ENCODE data around the gene KCTD2.
"Not testable (repeated sequence)": the region's sequence is repeated elsewhere in the genome, so short reads cannot be mapped to it uniquely, and the experiment has no call there.

KCTD2 gene

DNA sequence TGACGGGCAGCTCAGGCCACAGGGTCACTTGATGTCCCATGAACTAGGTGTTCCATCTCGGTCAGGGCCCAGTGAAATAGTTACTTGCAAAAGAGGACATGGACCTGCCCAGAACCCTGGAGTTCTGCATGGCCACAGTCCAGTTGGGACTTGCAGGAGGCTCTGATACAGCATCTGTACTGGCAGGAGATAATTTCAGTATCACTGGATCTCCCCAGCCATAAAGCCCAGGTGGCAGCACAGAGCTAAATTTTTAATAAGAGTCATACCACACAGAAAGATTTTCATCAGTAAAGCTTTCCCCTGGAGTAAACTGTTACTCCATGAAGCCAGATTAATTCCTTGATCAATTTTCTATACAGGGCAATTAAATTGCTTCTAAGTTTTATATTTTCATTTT lies 22.8 kb downstream of the KCTD2 start:
- DNase-seq: peak in 6 of 42 donors; percentile 21 to 51 (median 34)
- intact Hi-C loops (cut with DNase I): loop anchor here (5.0 kb wide), 1 partner anchor 38 kb away; the partner anchor contains the start of gene ARMC7

DNA sequence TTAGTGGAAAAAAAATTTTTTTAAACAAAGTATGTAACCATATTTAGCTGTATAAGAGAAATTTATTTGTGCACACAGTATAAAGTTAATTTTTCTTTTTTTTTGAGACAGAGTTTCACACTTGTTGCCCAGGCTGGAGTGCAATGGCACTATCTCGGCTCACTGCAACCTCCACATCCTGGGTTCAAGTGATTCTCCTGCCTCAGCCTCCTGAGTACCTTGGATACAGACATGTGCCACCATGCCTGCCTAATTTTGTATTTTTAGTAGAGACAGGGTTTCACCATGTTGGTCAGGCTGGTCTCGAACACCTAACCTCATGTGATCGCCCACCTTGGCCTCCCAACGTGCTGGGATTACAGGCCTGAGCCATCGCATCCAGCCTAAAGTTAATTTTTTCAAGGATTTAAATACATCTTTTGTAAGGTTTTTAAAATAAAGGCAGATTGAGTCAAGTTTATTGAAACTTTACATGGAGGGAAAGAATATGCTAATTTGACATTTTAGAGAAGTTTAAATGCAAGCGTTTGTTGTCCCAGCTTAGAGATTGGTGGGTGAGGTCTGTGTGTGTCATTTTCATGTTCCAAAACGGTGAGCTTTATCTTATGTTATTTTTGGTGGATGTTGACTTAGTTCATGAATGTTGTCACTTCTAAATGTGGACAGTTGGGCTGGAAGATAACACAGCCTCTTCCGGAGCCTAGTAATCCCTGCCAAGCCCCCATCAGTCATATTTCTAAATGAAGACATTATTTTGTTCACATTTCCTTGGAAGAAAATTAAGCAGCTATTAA lies 24.6 kb downstream of the KCTD2 start:
- DNase-seq; intact Hi-C loops (cut with DNase I): not testable (repeated sequence)

DNA sequence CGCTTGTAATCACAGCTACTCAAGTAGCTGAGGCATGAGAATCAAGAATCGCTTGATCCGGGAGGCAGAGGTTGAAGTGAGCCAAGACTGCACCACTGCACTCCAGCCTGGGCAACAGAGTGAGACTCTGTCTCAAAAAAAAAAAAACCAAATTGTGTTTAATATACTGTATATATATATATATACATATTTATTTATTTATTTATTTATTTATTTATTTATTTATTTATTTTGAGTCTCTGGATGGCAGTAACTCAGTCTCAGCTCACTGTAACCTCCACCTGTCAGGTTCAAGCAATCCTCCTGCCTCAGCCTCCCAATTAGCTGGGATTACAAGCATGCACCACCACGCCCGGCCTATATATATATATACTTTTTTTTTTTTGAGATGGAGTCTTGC lies 25.9 kb downstream of the KCTD2 start:
- intact Hi-C loops (cut with DNase I); DNase-seq: not testable (repeated sequence)

DNA sequence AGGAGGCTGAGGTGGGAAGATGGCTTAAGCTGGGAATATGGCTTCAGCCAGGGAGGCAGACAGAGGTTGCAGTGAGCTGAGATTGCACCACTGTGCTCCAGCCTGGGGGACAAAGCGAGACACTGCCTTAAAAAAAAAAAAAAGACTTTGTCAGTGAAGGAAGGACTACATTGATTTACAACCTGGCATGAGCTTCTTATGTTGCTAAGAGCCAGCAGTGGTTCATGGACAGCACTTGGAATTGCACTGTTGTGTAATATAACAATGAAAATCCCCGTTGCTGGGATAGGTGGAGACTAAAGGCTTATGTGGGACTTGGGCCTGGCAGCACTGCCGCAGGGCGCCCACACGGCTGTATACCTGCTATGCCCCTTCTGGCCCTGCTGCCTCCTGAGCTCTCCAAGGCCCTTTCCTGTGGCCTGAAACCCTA lies 26.6 kb downstream of the KCTD2 start:
- intact Hi-C loops (cut with DNase I): no loop called here
- no peak for DNase-seq

DNA sequence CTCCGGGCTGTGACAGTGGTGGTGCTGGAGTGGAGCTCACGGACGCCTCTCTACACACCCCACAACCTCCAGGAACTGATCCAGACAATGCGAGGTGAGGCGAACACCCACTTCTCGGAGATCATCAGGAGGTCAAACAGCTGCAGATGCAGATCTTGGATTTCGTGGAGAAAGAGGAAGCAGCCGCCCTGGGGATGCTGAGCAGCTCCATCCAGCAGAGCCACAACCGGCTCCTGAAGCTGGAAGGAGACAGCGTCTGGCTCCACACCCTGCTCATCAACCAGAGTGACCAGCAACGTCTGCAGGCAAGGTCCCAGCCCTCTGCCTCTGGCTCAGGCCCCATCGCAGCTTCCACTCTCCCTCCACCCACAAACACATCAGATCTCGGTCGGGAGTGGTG lies 27.5 kb downstream of the KCTD2 start:
- DNase-seq: peak in 6 of 42 donors; percentile 14 to 45 (median 23)
- intact Hi-C loops (cut with DNase I): no loop called here

DNA sequence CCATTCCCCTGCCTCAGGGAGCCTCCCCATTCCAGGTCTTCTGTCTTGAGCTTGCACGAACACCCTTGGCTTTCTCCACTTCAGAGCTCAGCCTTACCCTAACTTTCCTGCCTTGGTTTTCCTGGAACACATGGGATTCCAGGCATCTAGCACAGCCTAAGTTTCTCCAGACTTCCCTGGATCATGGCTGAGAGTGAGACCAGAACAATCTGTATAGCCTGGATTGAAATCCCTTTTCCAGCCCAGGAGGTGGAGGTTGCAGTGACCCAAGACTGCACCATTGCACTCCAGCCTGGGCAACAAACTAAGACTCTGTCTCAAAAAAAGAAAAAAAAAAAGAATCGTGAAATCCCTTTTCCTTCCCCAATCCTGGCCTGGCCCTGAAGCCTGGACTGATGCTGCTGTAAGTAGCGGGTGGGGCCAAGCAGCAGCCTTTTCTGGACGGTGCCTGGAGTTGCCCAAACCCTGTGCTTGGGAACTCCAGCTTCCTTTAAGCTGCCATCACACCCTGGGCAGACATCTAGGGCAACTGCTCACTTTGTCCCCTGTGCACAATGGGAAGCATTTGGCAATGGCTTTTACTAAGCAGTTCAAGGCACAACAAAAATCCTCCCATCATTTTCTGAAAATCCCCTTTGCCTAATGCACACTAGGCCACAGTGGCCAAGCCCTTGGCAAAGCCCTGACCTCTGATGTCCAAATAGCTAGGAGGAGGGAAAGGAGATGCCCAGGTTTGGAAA lies 28.7 kb downstream of the KCTD2 start:
- DNase-seq: no peak
- intact Hi-C loops (cut with DNase I): no loop called here

DNA sequence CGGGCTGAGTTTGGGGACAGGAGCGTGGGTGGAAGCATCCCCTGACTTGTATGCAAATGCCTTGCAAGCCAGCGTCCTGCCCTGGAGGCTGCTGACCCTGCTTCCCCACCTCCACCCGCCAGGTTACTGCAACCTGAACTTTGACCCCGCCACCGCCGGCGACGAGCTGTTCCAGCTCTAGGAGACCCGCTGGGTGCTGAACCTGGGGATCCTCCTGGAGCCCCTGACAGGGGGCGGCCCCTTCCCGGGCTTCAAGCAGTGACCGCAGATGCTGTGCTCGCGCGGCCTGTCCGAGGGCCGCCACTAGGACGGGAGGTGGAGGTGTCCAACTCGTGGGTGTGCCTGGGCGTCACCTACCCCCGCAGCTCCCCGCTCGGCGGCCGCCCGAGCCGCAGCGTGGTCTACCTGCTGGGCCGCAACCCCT lies 30.1 kb downstream of the KCTD2 start:
- intact Hi-C loops (cut with DNase I): no loop called here
- peak in 1 of 42 donors; percentile 36 for DNase-seq

DNA sequence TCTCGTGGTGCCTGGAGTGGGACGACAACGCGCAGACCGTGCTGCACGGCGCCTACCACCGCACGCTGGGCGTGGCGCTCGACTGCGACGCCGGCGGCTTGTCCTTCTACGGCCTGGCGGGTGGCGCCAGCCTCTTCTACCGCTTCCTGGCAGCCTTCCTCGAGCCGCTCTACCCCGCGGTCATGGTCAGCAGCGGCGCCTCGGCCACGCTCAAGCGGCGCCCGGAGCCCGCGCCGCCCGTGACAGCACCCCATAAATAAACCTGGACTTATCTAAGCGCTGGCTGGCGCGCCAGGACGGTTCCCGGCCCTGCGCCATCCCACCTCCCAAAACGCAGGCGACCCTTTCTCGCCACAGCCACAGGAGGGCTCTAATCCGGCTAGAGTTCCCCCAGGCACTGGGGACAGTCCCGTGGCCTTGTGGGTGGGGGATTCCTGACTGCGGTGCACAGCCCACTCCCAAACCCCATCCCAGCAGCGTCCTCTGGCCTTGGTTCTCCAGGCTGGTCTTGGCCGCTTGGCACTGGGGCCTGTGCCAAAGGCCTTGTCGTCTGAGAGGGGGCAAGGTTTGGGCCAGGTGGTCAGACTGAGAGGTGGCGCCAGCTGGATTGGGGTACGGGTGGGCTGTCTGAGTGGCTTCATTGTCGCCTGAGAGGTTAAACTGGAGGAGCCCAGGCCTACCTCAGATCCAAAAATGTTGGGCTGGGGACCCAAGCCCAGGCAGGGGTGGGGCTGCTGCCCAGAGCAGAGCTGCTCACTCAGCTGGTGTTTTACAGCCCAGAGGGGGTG lies 30.7 kb downstream of the KCTD2 start:
- intact Hi-C loops (cut with DNase I): no loop called here
- peak in 41 of 42 donors; percentile 44 to 87 (median 67) for DNase-seq

DNA sequence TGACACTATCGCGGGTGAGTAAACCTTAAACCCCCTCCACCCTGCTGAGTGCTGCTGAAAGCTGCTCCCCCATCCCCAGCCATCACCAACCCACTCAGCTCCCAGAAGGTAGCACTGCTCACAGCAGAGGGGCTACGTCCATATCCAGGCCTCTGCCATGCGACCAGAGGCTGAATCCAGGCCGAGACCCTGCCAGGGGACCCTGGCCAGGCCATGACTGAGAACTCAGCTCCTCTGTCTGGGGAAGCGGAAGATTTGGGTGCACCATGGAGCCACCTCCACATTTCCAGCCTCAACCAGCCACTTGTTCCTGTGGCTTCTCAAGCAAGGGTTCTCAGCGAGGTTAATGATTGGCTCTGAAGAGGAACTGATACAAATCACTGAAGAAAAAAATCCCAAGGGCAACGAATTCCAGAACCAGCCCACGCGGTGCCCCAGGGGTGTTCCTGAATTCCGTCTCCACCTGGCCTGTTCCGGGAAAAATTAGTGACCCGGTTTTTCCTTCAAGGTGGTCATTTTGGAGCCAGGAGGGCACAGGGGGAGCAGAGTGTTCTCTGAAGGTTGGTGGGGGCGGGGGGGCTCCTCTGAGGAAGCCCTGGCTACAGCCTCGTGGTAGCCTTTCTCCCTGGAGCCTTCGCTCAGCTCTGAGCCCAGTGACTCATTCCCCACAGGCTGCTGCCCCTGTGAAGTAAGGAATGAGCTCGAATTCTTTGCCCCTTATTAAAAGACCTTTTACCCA lies 31.4 kb downstream of the KCTD2 start:
- DNase-seq: no peak
- intact Hi-C loops (cut with DNase I): no loop called here

DNA sequence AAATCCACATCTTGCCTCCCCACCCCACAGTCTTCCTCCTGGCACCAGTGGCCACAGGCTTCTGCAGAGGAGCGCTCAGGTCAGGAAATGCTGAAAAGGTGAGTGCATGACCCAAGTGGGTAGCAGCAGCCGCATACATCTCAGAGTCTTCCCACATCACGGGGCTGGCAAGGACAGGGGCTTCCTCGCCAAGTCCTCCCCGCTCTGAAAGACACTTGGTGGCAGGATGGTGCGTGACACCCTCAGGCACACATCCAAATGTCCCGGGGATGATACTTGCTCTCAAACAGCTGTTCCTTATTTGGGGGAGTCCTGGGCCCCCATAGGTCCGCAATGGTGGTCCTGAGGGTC lies 32.0 kb downstream of the KCTD2 start:
- intact Hi-C loops (cut with DNase I): no loop called here
- DNase-seq: no peak

DNA sequence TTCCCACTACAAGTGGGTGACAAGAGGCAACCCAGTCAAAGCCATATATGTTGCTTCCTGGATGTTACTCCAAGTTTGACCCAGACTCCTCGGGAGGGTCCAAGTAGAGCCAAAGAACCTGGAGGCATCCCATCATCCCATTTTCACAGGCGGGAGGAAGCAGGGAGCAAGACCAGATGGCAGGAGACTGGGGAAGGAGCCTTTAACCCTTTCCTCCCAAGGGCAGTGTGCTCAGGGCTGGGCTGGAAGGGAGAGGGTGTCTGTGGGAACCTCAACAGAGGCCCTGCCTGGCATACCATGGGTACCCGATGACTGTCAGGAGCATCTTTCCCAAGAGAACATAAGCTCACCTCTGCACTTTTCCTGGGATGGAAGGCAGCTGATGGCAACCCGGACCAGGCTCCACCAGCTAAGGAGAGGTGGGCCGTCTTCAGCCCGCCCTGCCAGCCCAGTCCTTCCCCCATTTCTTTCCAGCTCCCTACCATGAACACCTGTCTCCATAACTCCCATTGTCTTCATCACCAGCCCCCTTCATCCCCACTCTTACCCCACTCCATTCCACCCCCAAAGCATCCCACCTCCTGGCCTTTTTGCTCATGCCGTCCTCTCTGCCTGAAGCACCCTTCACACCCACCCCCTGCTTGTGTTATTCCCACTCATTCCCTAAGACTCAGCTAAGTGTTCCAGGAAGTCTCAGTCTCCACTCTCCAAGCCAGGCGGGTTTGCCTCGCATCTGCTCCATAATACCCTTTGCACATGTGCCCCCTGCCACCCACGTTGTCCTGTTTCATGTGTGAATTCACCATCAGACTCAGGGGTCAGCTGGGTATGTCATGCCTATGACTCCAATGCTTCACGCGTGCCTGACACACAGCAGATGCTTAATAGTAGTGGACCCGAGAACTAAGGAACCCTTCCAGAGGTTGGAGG lies 34.9 kb downstream of the KCTD2 start:
- intact Hi-C loops (cut with DNase I): no loop called here
- DNase-seq: no peak

DNA sequence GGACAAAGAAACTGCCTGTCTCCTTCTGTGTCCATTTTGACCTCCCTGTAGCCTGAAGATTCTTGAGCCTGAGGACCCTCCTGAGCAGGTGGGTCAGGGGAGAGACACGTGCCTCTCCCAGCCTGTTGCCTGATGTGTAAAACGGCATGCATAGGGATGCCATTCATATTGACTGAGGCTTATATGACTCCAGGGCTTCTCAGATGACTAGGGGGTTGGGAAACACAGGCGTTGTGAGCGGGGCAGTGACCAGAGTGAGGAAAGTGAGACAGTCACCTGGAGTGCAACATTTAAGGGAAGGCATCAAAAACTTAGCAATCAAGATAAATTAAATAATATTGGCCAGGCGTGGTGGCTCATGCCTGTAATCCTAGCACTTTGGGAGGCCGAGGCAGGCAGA lies 35.7 kb downstream of the KCTD2 start:
- intact Hi-C loops (cut with DNase I): no loop called here

DNA sequence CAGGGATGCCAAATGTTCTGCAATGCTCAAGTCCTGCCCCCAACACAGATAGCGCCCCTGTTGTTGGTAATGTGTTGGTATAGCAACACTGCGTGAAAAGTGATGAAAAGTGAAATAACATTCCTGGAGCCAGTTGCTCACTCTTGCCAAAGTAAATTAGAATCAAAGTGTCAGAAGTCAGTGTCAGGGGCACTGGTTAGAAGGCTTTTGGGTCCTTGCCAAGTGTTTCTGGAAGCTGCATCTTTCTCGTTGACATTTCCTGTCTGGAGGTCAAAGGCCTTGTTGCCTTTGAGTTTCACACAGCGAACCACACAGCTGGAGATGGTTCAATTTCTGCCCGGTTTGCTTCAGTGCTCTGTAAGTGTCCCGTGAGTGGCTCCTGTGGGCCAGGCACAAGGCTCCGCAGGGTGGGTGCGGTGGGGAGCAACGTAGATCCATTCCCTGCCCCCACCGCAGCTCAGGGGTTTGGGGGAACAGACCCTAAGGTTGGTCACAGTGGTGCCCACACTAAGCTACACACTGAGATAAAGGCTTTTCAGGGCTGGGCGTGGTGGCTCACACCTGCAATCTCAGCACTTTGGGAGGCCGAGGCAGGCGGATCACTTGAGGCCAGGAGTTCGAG lies 37.1 kb downstream of the KCTD2 start:
- DNase-seq: no peak

More for the DNA sequence above, 35.7 kb downstream of the KCTD2 start:
- DNase-seq: no peak

DNA sequence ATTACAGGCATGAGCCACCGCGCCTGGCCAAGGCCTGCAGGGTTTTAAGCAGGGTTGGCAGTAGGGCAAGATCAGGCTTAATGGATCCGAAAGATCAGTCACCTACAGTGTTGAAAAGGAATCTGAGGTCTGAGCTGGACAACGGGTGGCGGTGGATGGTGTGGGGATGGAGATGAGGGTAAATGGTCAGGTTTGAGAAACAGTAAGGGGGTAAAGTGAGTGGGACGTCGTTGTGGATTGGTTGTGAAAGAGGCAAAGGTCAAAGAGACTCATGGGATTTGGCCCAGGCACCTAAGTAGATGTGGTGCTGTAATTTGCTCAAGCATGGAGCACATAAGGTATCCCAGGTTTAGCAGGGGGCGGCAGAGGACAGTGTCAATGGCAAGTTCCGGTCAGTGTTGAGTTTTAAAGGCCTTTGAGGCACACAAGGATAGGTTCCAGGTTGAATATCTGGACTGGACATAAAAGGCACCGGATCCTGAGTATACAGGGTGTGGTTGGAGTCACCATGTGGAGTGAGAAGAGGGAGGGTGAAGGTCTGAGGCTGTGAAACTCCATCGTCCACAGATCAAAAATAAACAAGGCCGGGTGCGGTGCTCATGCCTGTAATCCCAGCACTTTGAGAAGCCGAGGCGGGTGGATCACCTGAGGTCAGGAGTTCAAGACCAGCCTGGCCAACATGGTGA lies 39.6 kb downstream of the KCTD2 start:
- intact Hi-C loops (cut with DNase I): no loop called here
- no peak for DNase-seq

More for the DNA sequence above, 37.1 kb downstream of the KCTD2 start:
- intact Hi-C loops (cut with DNase I): no loop called here

DNA sequence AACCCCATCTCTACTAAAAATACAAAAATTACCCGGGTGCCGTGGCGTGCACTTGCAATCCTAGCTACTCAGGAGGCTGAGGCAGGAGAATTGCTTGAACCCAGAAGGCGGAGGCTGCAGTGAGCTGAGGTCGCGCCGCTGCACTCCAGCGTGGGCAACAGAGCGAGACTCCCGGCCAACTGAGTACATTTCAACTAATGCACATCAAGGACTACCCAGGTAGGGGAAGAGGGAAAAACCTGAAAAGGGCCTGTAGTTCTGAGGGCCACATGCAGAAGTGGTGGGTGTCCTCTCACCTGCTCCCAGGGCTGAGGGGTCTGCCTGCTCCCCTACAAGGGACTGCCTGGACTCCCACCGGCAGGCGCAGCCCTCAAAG lies 40.1 kb downstream of the KCTD2 start:
- intact Hi-C loops (cut with DNase I): no loop called here
- no peak for DNase-seq

DNA sequence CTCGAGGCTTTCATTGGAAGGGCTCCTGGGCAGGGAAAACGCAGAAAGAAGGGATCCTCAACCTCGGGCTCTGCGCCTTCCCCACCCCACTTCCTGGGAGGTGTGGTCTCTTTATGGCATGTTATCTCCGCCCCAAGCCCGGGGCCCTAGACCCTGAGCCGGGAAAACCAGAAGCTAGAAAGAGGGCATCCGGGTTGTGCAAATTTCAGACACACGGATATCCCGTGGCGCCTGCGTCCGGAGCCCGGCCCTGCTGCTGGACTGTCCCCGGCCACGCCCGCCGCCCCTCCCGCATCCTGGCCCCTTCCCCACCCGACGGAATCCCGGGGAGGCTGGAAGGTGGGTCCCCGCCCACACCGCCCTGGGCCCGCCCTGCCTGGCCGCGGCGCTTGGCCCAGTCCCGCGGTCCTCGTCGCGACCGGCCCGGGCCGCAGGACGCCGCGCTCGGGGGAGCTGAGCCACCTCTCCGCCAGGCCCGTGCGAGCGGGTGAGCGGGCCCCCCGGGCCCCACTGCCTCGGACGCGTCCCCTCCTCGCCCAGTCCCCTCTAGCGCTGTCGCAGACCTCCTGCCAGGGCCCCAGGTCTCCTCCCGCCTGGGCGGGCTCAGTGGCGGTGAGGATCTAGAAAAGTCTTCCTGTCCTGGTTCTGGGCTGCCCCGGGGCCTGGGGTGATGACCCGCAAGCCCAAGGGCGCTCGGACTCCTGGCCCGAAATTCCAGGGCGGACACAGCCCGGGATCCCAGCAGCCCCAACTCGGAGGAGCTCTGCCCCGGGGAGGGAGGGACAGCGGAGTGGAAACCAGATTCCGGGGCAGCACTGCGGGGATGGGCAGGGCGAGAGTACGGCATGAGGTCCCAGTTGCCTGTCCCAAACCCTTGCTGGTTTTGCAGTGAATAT lies 40.8 kb downstream of the KCTD2 start, which contains the start of gene SLC16A5:
TSS of gene SLC16A5 (plus strand) at position 397 of the 896 bp plus-strand sequence. CDS start 5,683 bp downstream, outside the sequence.
- DNase-seq: peak in 29 of 42 donors; percentile 18 to 64 (median 41)

More for the DNA sequence above, 40.8 kb downstream of the KCTD2 start, which contains the start of gene SLC16A5:
- intact Hi-C loops (cut with DNase I): no loop called here

Measured in head of caudate nucleus (tissue), 42 donors.